ENCODE data around the gene CLEC1B. TPM values are rescaled to one million over a fixed set of nuclear protein-coding genes. Genes with fewer than 3 reads are reported as not detected.

Gene CLEC1B
- total and polyA plus RNA-seq, 10 of the 15 experiments (the other 5 are each of a cell fraction or from before 2014, with no cell fraction given): not detected

DNA sequence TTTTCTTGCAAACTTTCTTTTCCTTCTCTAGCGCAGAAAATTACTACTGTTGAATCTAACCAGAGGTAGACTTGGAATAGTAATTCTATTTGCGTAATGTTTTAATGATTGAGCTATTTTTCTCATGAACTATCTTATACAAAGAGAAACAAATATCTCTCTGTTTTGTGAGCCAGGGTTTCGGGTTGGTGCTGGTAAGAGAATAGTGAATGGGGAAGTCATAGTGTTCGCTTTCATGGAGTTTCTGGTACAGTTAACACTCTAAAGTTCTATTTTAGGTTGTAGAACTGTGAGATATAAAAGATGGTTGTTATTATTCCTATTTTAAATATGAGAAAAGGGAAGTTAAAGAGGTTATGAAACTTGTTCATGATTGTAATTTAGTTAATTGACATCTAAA, 6.6 kb downstream of the CLEC1B start:
- FAIRE-seq: no peak
- H3K27ac ChIP-seq (ENCODE audit: control insufficient read depth, insufficient read depth): no peak overlapping the region
- H3K9ac ChIP-seq (ENCODE audit: control insufficient read depth, insufficient read depth, low read length): no peak overlapping the region
- no peaks in the 10 kb centered on the region for H3K79me2 ChIP-seq (ENCODE audit: control insufficient read depth, insufficient read depth, low read length)
- no peaks in the 10 kb centered on the region for H3K9me3 ChIP-seq (replicated peaks; ENCODE audit: control insufficient read depth, insufficient read depth, low read length)
- H4K20me1 ChIP-seq (ENCODE audit: control insufficient read depth, insufficient read depth): no peaks in the 10 kb centered on the region
- in situ Hi-C loops (cut with MboI) (no loop called here), intact Hi-C loops (cut with micrococcal nuclease; ENCODE audit: unreplicated experiment) (no loop called here)
- no peak overlapping the region for H2AFZ ChIP-seq (ENCODE audit: control insufficient read depth, low read depth, low read length)
- ChIA-PET CTCF (no interaction called here), SMC1A (ENCODE audit: uncharacterized antibody, unreplicated experiment) (no interaction called here), POLR2A (no interaction called here), RAD21 (ENCODE audit: unreplicated experiment) (no interaction called here)
- BruUV-seq (replicated peaks): no TSS peak
- WGBS (ENCODE audit: insufficient coverage, insufficient replicate concordance, low lambda C conversion rate, missing lambda C conversion rate): 11% methylated on average over 4 of the region's 4 CpGs
- H3K36me3 ChIP-seq (ENCODE audit: control insufficient read depth in 2 of 2, insufficient read depth in 2 of 2, low read length in 1 of 2): no peaks in the 10 kb centered on the region
- H3K4me3 ChIP-seq: no peak overlapping the region
- H3K4me1 ChIP-seq (ENCODE audit: control insufficient read depth, insufficient read depth, low read length): no peaks in the 10 kb centered on the region
- DNase-seq (ENCODE audit: low read depth, low spot score): no peak
- ATAC-seq: no peak
- no peak overlapping the region for H3K4me2 ChIP-seq (ENCODE audit: control insufficient read depth, insufficient read depth)
- H3K27me3 ChIP-seq (replicated peaks in 1 of 2; ENCODE audit: control insufficient read depth in 2 of 2, insufficient read depth in 2 of 2, low read length in 1 of 2): no peaks in the 10 kb centered on the region; a peak in 1 of 4 replicates
- TF ChIP-seq HDAC6 (IDR thresholded peaks at IDR 0.05; ENCODE audit: unreplicated experiment) (no peak), SUZ12 (IDR thresholded peaks at IDR 0.05; ENCODE audit: unreplicated experiment) (no peak), ZNF24 (IDR thresholded peaks at IDR 0.05) (no peak), JUNB (IDR thresholded peaks at IDR 0.05) (no peak), BRCA1 (IDR thresholded peaks at IDR 0.05; ENCODE audit: low read depth, low read length) (no peak), YBX1 (IDR thresholded peaks at IDR 0.05) (no peak), MEF2B (IDR thresholded peaks at IDR 0.05; ENCODE audit: partially characterized antibody, poor library complexity, severe bottlenecking) (no peak), MTA3 (IDR thresholded peaks at IDR 0.05; ENCODE audit: borderline replicate concordance, low read length) (no peak)
- TF ChIP-seq, protein P1, sequence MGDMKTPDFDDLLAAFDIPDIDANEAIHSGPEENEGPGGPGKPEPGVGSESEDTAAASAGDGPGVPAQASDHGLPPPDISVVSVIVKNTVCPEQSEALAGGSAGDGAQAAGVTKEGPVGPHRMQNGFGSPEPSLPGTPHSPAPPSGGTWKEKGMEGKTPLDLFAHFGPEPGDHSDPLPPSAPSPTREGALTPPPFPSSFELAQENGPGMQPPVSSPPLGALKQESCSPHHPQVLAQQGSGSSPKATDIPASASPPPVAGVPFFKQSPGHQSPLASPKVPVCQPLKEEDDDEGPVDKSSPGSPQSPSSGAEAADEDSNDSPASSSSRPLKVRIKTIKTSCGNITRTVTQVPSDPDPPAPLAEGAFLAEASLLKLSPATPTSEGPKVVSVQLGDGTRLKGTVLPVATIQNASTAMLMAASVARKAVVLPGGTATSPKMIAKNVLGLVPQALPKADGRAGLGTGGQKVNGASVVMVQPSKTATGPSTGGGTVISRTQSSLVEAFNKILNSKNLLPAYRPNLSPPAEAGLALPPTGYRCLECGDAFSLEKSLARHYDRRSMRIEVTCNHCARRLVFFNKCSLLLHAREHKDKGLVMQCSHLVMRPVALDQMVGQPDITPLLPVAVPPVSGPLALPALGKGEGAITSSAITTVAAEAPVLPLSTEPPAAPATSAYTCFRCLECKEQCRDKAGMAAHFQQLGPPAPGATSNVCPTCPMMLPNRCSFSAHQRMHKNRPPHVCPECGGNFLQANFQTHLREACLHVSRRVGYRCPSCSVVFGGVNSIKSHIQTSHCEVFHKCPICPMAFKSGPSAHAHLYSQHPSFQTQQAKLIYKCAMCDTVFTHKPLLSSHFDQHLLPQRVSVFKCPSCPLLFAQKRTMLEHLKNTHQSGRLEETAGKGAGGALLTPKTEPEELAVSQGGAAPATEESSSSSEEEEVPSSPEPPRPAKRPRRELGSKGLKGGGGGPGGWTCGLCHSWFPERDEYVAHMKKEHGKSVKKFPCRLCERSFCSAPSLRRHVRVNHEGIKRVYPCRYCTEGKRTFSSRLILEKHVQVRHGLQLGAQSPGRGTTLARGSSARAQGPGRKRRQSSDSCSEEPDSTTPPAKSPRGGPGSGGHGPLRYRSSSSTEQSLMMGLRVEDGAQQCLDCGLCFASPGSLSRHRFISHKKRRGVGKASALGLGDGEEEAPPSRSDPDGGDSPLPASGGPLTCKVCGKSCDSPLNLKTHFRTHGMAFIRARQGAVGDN (IDR thresholded peaks at IDR 0.05): no peak
- TF ChIP-seq, protein P2, sequence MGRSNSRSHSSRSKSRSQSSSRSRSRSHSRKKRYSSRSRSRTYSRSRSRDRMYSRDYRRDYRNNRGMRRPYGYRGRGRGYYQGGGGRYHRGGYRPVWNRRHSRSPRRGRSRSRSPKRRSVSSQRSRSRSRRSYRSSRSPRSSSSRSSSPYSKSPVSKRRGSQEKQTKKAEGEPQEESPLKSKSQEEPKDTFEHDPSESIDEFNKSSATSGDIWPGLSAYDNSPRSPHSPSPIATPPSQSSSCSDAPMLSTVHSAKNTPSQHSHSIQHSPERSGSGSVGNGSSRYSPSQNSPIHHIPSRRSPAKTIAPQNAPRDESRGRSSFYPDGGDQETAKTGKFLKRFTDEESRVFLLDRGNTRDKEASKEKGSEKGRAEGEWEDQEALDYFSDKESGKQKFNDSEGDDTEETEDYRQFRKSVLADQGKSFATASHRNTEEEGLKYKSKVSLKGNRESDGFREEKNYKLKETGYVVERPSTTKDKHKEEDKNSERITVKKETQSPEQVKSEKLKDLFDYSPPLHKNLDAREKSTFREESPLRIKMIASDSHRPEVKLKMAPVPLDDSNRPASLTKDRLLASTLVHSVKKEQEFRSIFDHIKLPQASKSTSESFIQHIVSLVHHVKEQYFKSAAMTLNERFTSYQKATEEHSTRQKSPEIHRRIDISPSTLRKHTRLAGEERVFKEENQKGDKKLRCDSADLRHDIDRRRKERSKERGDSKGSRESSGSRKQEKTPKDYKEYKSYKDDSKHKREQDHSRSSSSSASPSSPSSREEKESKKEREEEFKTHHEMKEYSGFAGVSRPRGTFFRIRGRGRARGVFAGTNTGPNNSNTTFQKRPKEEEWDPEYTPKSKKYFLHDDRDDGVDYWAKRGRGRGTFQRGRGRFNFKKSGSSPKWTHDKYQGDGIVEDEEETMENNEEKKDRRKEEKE (IDR thresholded peaks at IDR 0.05): no peak
- TF ChIP-seq, protein P3, sequence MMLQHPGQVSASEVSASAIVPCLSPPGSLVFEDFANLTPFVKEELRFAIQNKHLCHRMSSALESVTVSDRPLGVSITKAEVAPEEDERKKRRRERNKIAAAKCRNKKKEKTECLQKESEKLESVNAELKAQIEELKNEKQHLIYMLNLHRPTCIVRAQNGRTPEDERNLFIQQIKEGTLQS (IDR thresholded peaks at IDR 0.05; ENCODE audit: borderline replicate concordance, extremely low read depth, low read depth, low read length): no peak
- TF ChIP-seq, protein P4, sequence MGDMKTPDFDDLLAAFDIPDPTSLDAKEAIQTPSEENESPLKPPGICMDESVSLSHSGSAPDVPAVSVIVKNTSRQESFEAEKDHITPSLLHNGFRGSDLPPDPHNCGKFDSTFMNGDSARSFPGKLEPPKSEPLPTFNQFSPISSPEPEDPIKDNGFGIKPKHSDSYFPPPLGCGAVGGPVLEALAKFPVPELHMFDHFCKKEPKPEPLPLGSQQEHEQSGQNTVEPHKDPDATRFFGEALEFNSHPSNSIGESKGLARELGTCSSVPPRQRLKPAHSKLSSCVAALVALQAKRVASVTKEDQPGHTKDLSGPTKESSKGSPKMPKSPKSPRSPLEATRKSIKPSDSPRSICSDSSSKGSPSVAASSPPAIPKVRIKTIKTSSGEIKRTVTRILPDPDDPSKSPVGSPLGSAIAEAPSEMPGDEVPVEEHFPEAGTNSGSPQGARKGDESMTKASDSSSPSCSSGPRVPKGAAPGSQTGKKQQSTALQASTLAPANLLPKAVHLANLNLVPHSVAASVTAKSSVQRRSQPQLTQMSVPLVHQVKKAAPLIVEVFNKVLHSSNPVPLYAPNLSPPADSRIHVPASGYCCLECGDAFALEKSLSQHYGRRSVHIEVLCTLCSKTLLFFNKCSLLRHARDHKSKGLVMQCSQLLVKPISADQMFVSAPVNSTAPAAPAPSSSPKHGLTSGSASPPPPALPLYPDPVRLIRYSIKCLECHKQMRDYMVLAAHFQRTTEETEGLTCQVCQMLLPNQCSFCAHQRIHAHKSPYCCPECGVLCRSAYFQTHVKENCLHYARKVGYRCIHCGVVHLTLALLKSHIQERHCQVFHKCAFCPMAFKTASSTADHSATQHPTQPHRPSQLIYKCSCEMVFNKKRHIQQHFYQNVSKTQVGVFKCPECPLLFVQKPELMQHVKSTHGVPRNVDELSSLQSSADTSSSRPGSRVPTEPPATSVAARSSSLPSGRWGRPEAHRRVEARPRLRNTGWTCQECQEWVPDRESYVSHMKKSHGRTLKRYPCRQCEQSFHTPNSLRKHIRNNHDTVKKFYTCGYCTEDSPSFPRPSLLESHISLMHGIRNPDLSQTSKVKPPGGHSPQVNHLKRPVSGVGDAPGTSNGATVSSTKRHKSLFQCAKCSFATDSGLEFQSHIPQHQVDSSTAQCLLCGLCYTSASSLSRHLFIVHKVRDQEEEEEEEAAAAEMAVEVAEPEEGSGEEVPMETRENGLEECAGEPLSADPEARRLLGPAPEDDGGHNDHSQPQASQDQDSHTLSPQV (IDR thresholded peaks at IDR 0.05): no peak
